ENCODE measurements around the gene GOLGA6B.
"Not testable (repeated sequence)": the region's sequence is repeated elsewhere in the genome, so short reads cannot be mapped to it uniquely, and the experiment has no call there.

Gene GOLGA6B

GRCh38 chr15:72654397-72654796 lies at the start of gene GOLGA6B:
Gene GOLGA6B, plus strand, starts transcription at chr15:72654697. Its CDS starts 41 bp downstream, at chr15:72654738.
- not testable (repeated sequence) for DNase-seq (ENCODE audit: low read depth)

GRCh38 chr15:72604794-72605193 lies 49.7 kb upstream of the GOLGA6B start:
- DNase-seq (ENCODE audit: low read depth): no peak

- DNase-seq (ENCODE audit: low read depth): not testable (repeated sequence)
Observed at GRCh38 chr15:72608084-72608483, 46.4 kb upstream of the GOLGA6B start.

- DNase-seq (ENCODE audit: low read depth): no peak
Observed at GRCh38 chr15:72609862-72610261, 44.6 kb upstream of the GOLGA6B start.

DNA sequence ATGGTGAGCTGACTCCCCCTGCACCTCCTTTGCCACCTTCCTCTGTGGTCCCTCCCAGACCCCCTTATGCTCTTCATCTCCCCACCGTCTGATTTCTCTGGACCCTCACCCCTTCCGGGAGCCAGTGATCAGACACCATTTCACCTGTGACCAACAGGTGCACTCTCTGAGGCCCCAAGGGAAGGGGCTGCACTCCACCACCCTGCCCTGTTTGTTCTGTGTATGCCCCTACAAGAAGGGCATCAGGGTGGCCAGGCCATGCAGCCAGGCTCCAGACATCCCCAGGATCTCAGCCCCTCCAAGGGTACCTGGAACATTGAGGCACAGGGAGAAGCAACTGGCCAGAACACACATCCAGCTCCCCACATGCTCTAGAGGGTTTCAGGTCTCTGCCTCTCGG lies 42.2 kb upstream of the GOLGA6B start:
- DNase-seq (ENCODE audit: low read depth): not testable (repeated sequence)

GRCh38 chr15:72614810-72615532 lies 39.5 kb upstream of the GOLGA6B start:
- no peak for DNase-seq (ENCODE audit: low read depth)

DNA sequence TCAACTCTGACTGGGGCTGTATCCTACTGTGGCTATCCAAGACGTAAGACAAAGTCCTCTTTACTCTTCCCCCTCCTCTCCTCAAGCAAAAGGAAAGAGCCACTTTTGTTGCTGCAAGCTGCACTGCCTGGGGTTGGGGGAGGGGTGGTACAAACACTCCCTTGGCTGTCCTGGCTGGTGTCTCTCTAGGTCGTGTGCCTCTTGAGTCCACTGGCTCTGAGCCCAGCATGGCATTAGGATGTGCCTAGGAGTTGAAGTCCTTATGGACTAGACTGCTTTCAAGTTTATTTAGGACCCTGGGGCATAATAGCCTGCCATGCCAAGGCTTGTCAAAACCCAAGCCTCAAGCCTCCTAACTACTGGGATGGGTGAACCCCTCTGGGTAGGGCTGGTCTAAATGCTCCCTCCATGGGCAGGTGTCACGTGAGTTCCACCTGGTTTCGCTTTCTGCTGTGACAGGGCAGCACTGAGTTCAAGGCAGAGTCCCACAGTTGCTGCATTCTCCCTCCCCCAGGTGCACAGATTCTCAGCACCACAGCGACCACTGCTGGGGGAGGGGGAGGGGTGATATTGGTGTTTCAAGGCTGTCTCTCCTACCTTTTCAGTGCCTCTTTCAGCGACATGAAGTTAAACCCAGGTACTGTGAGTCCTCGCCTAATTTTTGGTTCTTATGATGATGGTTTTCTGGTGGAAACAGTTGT lies 38.8 kb upstream of the GOLGA6B start:
- not testable (repeated sequence) for DNase-seq (ENCODE audit: low read depth)

- DNase-seq (ENCODE audit: low read depth): no peak
Observed at GRCh38 chr15:72616491-72617210, 37.8 kb upstream of the GOLGA6B start.

DNA sequence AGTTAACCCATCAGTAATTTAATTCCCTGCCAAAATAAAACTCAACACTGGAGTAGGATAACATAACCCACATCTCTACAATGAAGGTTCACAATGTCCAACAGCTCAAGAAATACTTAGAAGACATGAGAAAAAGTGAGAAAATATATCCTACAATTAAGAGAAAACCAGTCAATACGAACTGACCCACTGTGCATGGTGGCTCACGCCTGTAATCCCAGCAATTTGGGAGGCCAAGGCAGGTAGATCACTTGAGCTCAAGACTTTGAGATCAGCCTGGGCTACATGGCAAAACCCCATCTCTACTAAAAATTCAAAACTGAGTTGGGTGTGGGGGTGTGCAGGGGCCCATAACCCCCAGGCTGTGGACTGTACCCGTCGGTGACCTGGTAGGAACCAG lies 30.6 kb upstream of the GOLGA6B start:
- not testable (repeated sequence) for DNase-seq (ENCODE audit: low read depth)

DNA sequence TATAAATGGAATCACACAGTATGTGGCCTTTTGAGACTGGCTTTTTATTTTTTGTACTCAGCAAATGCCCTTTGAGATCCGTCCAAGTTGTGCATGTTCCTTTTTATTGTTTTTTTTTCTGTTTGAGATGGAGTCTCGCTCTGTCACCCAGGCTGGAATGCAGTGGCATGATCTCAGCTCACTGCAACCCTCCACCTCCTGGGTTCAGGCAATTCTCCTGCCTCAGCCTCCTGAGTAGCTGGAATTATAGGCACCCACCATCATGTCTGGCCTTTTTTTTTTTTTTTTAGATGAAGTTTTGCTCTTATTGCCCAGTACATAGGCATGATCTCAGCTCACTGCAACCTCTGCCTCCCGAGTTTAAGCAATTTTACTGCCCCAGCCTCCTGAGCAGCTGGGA lies 28.3 kb upstream of the GOLGA6B start:
- DNase-seq (ENCODE audit: low read depth): not testable (repeated sequence)

DNA sequence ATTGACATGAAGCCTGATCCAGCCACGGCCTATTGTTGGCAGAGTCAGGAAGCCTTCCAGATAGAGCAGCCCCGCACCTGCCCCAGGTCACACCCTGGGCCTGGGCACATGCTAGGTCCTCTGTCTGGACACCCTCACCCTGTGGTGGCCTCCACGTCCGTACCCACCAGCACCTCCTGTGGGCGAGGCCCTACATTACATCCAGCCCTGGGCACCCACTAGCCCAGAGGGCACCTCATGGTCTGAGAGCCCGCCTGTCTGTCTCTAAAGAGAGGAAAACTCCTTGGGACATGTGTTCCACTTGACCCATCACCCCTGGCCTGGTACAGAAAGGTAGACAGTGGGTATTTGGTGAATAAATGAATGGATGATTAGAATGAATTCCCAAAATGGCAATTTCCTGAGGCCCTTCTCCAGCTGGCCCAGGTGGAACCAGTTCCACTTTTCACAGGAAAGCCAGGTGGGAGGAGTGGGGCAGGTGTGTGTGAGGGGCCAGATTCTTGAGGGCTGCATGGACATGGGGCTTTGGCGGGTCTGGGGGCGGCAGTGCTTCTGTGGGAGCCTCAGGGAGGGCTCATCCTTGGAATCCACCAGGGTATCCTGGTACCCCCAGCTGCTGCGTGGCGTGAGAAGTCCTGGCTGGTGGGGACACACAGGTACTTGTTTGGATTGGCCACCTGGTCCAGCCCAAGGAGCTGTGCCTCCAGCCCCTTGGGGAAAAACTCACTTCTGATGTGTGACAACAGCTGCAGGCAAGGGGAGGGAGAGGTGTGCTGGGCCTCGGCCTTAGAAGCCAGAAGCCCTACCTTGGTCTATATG lies 26.0 kb upstream of the GOLGA6B start:
- DNase-seq (ENCODE audit: low read depth): not testable (repeated sequence)

GRCh38 chr15:72629068-72629570 lies 25.4 kb upstream of the GOLGA6B start:
- not testable (repeated sequence) for DNase-seq (ENCODE audit: low read depth)

GRCh38 chr15:72636519-72637282 lies 17.8 kb upstream of the GOLGA6B start:
- peak; percentile 29 for DNase-seq (ENCODE audit: low read depth)

- DNase-seq (ENCODE audit: low read depth): not testable (repeated sequence)
Observed at GRCh38 chr15:72639759-72640483, 14.6 kb upstream of the GOLGA6B start.

- DNase-seq (ENCODE audit: low read depth): not testable (repeated sequence)
Observed at GRCh38 chr15:72642271-72642670, 12.2 kb upstream of the GOLGA6B start.

DNA sequence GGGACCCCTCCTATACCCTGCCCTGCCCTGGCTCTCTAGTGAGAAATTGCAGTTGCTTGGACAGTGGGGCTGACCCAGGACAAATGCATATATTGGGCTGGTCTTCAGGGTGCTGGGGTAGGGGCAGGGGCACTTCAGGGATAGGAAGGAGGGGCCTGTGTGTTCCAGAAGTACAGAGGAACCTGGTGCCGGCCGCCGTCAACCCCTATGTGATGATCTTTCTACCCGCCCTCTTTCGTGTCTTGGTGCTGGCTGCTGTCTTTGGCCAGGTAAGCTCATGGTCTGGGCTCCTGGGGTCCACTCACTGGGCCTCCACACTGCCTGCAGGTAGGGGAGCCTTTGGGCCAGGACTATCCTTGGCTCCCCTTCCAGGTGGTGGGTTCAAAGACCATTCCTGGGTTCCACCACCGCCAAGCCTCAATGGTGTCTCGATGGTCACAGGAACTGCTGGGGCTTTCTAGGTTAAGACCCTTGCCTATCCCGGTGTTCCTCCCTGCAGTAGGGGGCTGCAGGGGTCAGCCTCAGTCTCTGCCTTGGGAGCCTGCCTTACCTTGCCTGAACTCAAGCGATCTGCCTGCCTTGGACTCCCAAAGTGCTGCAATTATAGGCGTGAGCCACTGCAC lies 5.8 kb upstream of the GOLGA6B start:
- DNase-seq (ENCODE audit: low read depth): not testable (repeated sequence)

DNA sequence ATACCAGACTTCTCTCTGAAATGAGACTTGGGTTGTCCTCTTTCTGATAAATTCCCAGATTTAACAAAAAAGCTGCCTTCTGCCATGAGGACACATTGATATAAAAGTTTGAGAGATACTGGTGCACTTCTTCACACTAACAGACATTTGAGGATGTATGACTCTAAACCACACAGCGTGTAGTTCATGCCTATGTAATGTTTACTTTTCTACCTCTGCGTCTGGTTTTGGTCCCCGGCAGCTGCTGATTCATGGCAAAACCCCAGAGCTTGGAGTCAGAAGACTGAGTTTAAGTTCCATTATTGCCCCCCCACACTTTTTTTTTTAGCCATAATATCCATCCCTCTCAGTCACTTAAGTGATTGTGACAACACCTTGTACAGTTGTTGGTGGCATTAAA lies 1.5 kb downstream of the GOLGA6B start:
- DNase-seq (ENCODE audit: low read depth): not testable (repeated sequence)

GRCh38 chr15:72661081-72661480 lies 6.6 kb downstream of the GOLGA6B start:
- DNase-seq (ENCODE audit: low read depth): not testable (repeated sequence)

- not testable (repeated sequence) for DNase-seq (ENCODE audit: low read depth)
Observed at GRCh38 chr15:72663931-72664330, 9.4 kb downstream of the GOLGA6B start.

DNA sequence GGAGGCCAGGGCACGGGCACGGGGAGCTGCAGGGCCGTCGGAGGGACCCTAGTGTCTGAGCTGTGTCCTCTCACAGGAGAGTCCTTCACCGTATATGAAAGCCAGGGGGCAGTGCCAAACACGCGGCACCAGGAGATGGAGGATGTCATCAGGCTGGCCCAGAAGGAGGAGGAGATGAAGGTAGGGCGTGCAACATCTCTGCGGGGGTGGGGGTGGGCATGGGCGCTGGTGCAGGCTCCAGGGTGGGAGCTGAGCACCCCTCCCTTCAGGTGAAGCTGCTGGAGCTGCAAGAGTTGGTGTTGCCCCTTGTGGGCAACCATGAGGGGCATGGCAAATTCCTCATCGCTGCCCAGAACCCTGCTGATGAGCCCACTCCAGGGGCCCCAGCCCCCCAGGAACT lies 11.2 kb downstream of the GOLGA6B start:
- DNase-seq (ENCODE audit: low read depth): not testable (repeated sequence)
